Fibroblast of skin of scalp (primary cell): Measurements from ENCODE around the gene AGRN.
"Not testable (repeated sequence)": the region's sequence is repeated elsewhere in the genome, so short reads cannot be mapped to it uniquely, and the experiment has no call there.

Source experiments
- DNase-seq: peaks from one replicate; pipeline ENCODE4 v3.0.0-alpha.2; 2013

AGRN gene

GRCh38 chr1:1001057-1001783 lies 18.7 kb upstream of the AGRN start:
- no peak for DNase-seq

GRCh38 chr1:1003618-1004419 lies 16.1 kb upstream of the AGRN start:
- no peak for DNase-seq

GRCh38 chr1:1004420-1004779 lies 15.5 kb upstream of the AGRN start:
- DNase-seq: no peak

GRCh38 chr1:1004780-1005697 lies 14.9 kb upstream of the AGRN start:
- DNase-seq: peak; percentile 67

- DNase-seq: no peak
These were observed 14.1 kb upstream of the AGRN start for GRCh38 chr1:1005774-1006304.

- DNase-seq: no peak
These were observed 13.4 kb upstream of the AGRN start for GRCh38 chr1:1006305-1007159.

- DNase-seq: not testable (repeated sequence)
These were observed 9.8 kb upstream of the AGRN start for GRCh38 chr1:1010131-1010530.

GRCh38 chr1:1011396-1011949 lies 8.4 kb upstream of the AGRN start:
- no peak for DNase-seq

GRCh38 chr1:1012736-1013104 lies 7.2 kb upstream of the AGRN start:
- DNase-seq: not testable (repeated sequence)

- DNase-seq: peak; percentile 87
These were observed 6.6 kb upstream of the AGRN start, which contains the start of gene ISG15 for GRCh38 chr1:1013105-1013921. TSS of gene ISG15 (plus strand) at chr1:1013497. CDS start at chr1:1013574, 77 bp downstream.

- no peak for DNase-seq
These were observed 5.8 kb upstream of the AGRN start for GRCh38 chr1:1013922-1014648.

- no peak for DNase-seq
These were observed 4.9 kb upstream of the AGRN start for GRCh38 chr1:1014799-1015681.

- not testable (repeated sequence) for DNase-seq
These were observed 2.3 kb upstream of the AGRN start for GRCh38 chr1:1017397-1018320.

GRCh38 chr1:1018321-1018685 lies 1.6 kb upstream of the AGRN start:
- not testable (repeated sequence) for DNase-seq

GRCh38 chr1:1019122-1019999 lies 559 bp upstream of the AGRN start:
- peak; percentile 91 for DNase-seq

GRCh38 chr1:1020415-1021009 lies 592 bp downstream of the AGRN start:
- DNase-seq: no peak
